Immature natural killer cell (primary cell): ENCODE measurements around the gene SEMA3C. TPM values are rescaled to one million over a fixed set of nuclear protein-coding genes. Genes with fewer than 3 reads are reported as not detected.

Experiments
- DNase-seq, 3 donors: peaks; one replicate each; pipeline ENCODE4 v3.0.0; 2022; ENCODE audit warnings: mixed read lengths in 1 of 3
- H3K27ac Mint-ChIP-seq, 6 donors: one replicate each; pipeline ENCODE4 v1.8.0; 2020; ENCODE audit warnings: mixed read lengths in 6 of 6, mild to moderate bottlenecking in 5 of 6, inconsistent platforms in 4 of 6, moderate library complexity in 3 of 6
- H3K27me3 Mint-ChIP-seq, 3 donors: one replicate each; pipeline ENCODE4 v1.8.0; 2020 to 2021; ENCODE audit warnings: low read depth in 3 of 3, mild to moderate bottlenecking in 3 of 3, mixed read lengths in 3 of 3, moderate library complexity in 3 of 3, inconsistent platforms in 1 of 3
- H3K36me3 Mint-ChIP-seq, 3 donors: one replicate each; pipeline ENCODE4 v1.8.0; 2020; ENCODE audit warnings: mixed read lengths in 3 of 3, inconsistent platforms in 2 of 3, mild to moderate bottlenecking in 2 of 3
- H3K4me1 Mint-ChIP-seq, 2 donors: one replicate each; pipeline ENCODE4 v1.8.0; 2020; ENCODE audit warnings: inconsistent platforms in 2 of 2, mild to moderate bottlenecking in 2 of 2, mixed read lengths in 2 of 2, moderate library complexity in 1 of 2
- H3K4me3 Mint-ChIP-seq, 5 donors: one replicate each; pipeline ENCODE4 v1.8.0; 2020; ENCODE audit warnings: mild to moderate bottlenecking in 5 of 5, mixed read lengths in 5 of 5, inconsistent platforms in 3 of 5, moderate library complexity in 3 of 5
- H3K9me3 Mint-ChIP-seq, 6 donors: one replicate each; pipeline ENCODE4 v1.8.0; 2020; ENCODE audit warnings: mild to moderate bottlenecking in 6 of 6, mixed read lengths in 6 of 6, inconsistent platforms in 4 of 6, moderate library complexity in 3 of 6
- polyA plus RNA-seq, 3 donors: library from polyadenylated mRNA; unstranded; fragments of 300-500 nt; fragmentation: Illumina TruSeq; gene quantifications; one replicate each; pipeline ENCODE4 v1.2.3, GENCODE V29; 2021

SEMA3C gene
- polyA plus RNA-seq, 3 donors from 2014 or later = 0.18 to 0.53 TPM; not detected in 1

- peaks cover 0 to 3% (median 3%) of the 10 kb centered on the region in 3 donors for H3K27me3 Mint-ChIP-seq
- H3K4me1 Mint-ChIP-seq = peaks cover 9 to 19% of the 10 kb centered on the region in 2 donors
- DNase-seq = no peak
- H3K9me3 Mint-ChIP-seq = peaks cover 0 to 19% (median 0%) of the 10 kb centered on the region in 6 donors
- no peaks in the 10 kb centered on the region for H3K36me3 Mint-ChIP-seq
- H3K27ac Mint-ChIP-seq = no peak overlapping the region
- no peak overlapping the region for H3K4me3 Mint-ChIP-seq
Measured at GRCh38 chr7:80870813-80871212, 48.0 kb downstream of the SEMA3C start.

- peak overlapping the region in 1 of 5 donors; percentile 3 for H3K4me3 Mint-ChIP-seq
- no peaks in the 10 kb centered on the region for H3K36me3 Mint-ChIP-seq
- H3K27me3 Mint-ChIP-seq = peaks cover 0 to 3% (median 2%) of the 10 kb centered on the region in 3 donors
- H3K27ac Mint-ChIP-seq = no peak overlapping the region
- peaks cover 0 to 19% (median 0%) of the 10 kb centered on the region in 6 donors for H3K9me3 Mint-ChIP-seq
- DNase-seq = no peak
- H3K4me1 Mint-ChIP-seq = peaks cover 2 to 11% of the 10 kb centered on the region in 2 donors
Measured at GRCh38 chr7:80869821-80870751, 48.8 kb downstream of the SEMA3C start.

- Mint-ChIP-seq H3K36me3 (no peaks in the 10 kb centered on the region), H3K27me3 (peaks cover 0 to 3% (median 2%) of the 10 kb centered on the region in 3 donors), H3K4me1 (peaks cover 0 to 10% of the 10 kb centered on the region in 2 donors), H3K27ac (no peak overlapping the region), H3K4me3 (no peak overlapping the region), H3K9me3 (peaks cover 0 to 19% (median 0%) of the 10 kb centered on the region in 6 donors)
- no peak for DNase-seq
Measured at GRCh38 chr7:80869106-80869784, 49.6 kb downstream of the SEMA3C start.

GRCh38 chr7:80868566-80868965 is 50.3 kb downstream of the SEMA3C start:
- peaks cover 0 to 3% (median 2%) of the 10 kb centered on the region in 3 donors for H3K27me3 Mint-ChIP-seq
- no peaks in the 10 kb centered on the region for H3K36me3 Mint-ChIP-seq
- H3K4me1 Mint-ChIP-seq = peaks cover 0 to 7% of the 10 kb centered on the region in 2 donors
- no peak for DNase-seq
- no peak overlapping the region for H3K4me3 Mint-ChIP-seq
- H3K27ac Mint-ChIP-seq = no peak overlapping the region
- H3K9me3 Mint-ChIP-seq = peaks cover 0 to 14% (median 1%) of the 10 kb centered on the region in 6 donors

GRCh38 chr7:80860554-80860953 is 58.3 kb downstream of the SEMA3C start:
- peaks cover 0 to 16% (median 1%) of the 10 kb centered on the region in 6 donors for H3K9me3 Mint-ChIP-seq
- no peak overlapping the region for H3K27ac Mint-ChIP-seq
- H3K4me1 Mint-ChIP-seq = no peaks in the 10 kb centered on the region
- H3K36me3 Mint-ChIP-seq = peaks cover 0 to 4% (median 0%) of the 10 kb centered on the region in 3 donors
- peaks cover 0 to 5% (median 0%) of the 10 kb centered on the region in 3 donors for H3K27me3 Mint-ChIP-seq
- no peak for DNase-seq
- no peak overlapping the region for H3K4me3 Mint-ChIP-seq

- no peak for DNase-seq
- Mint-ChIP-seq H3K36me3 (peaks cover 0 to 4% (median 0%) of the 10 kb centered on the region in 3 donors), H3K27me3 (peaks cover 0 to 5% (median 0%) of the 10 kb centered on the region in 3 donors), H3K9me3 (peaks cover 0 to 19% (median 1%) of the 10 kb centered on the region in 6 donors), H3K4me1 (no peaks in the 10 kb centered on the region), H3K27ac (no peak overlapping the region), H3K4me3 (no peak overlapping the region)
Measured at GRCh38 chr7:80859272-80859970, 59.4 kb downstream of the SEMA3C start.

- no peak overlapping the region for H3K4me3 Mint-ChIP-seq
- H3K9me3 Mint-ChIP-seq = peaks cover 0 to 27% (median 0%) of the 10 kb centered on the region in 6 donors
- no peaks in the 10 kb centered on the region for H3K4me1 Mint-ChIP-seq
- H3K27ac Mint-ChIP-seq = no peak overlapping the region
- H3K36me3 Mint-ChIP-seq = peaks cover 0 to 4% (median 0%) of the 10 kb centered on the region in 3 donors
- peaks cover 0 to 5% (median 0%) of the 10 kb centered on the region in 3 donors for H3K27me3 Mint-ChIP-seq
- no peak for DNase-seq
Measured at GRCh38 chr7:80858141-80858903, 60.5 kb downstream of the SEMA3C start.

- Mint-ChIP-seq H3K4me1 (no peaks in the 10 kb centered on the region), H3K9me3 (peaks cover 0 to 27% (median 0%) of the 10 kb centered on the region in 6 donors), H3K4me3 (no peak overlapping the region), H3K27me3 (peaks cover 0 to 5% (median 0%) of the 10 kb centered on the region in 3 donors), H3K36me3 (peaks cover 0 to 4% (median 0%) of the 10 kb centered on the region in 3 donors), H3K27ac (no peak overlapping the region)
- no peak for DNase-seq
Measured at GRCh38 chr7:80856769-80857168, 62.1 kb downstream of the SEMA3C start.

- H3K27me3 Mint-ChIP-seq = peaks cover 0 to 5% (median 2%) of the 10 kb centered on the region in 3 donors
- no peak overlapping the region for H3K4me3 Mint-ChIP-seq
- no peak for DNase-seq
- H3K27ac Mint-ChIP-seq = no peak overlapping the region
- H3K9me3 Mint-ChIP-seq = peaks cover 0 to 25% (median 1%) of the 10 kb centered on the region in 6 donors
- H3K4me1 Mint-ChIP-seq = peaks cover 0 to 3% of the 10 kb centered on the region in 2 donors
- peaks cover 0 to 3% (median 0%) of the 10 kb centered on the region in 3 donors for H3K36me3 Mint-ChIP-seq
Measured at GRCh38 chr7:80851896-80852476, 66.9 kb downstream of the SEMA3C start.

GRCh38 chr7:80848841-80849240 is 70.0 kb downstream of the SEMA3C start:
- Mint-ChIP-seq H3K9me3 (peaks cover 0 to 18% (median 2%) of the 10 kb centered on the region in 6 donors), H3K36me3 (peaks cover 0 to 4% (median 0%) of the 10 kb centered on the region in 3 donors), H3K4me3 (no peak overlapping the region), H3K4me1 (peaks cover 10 to 22% of the 10 kb centered on the region in 2 donors), H3K27ac (no peak overlapping the region), H3K27me3 (peaks cover 0 to 2% (median 2%) of the 10 kb centered on the region in 3 donors)
- DNase-seq = no peak

GRCh38 chr7:80847895-80848294 is 71.0 kb downstream of the SEMA3C start:
- peaks cover 0 to 2% (median 2%) of the 10 kb centered on the region in 3 donors for H3K27me3 Mint-ChIP-seq
- DNase-seq = no peak
- H3K4me1 Mint-ChIP-seq = peaks cover 10 to 22% of the 10 kb centered on the region in 2 donors
- H3K4me3 Mint-ChIP-seq = no peak overlapping the region
- H3K36me3 Mint-ChIP-seq = peaks cover 0 to 4% (median 0%) of the 10 kb centered on the region in 3 donors
- H3K9me3 Mint-ChIP-seq = peaks cover 0 to 12% (median 2%) of the 10 kb centered on the region in 6 donors
- H3K27ac Mint-ChIP-seq = no peak overlapping the region

GRCh38 chr7:80847027-80847426 is 71.8 kb downstream of the SEMA3C start:
- Mint-ChIP-seq H3K4me3 (no peak overlapping the region), H3K36me3 (peaks cover 0 to 4% (median 0%) of the 10 kb centered on the region in 3 donors), H3K27me3 (peaks cover 0 to 2% (median 2%) of the 10 kb centered on the region in 3 donors), H3K27ac (no peak overlapping the region), H3K4me1 (peaks cover 10 to 22% of the 10 kb centered on the region in 2 donors), H3K9me3 (peaks cover 0 to 12% (median 2%) of the 10 kb centered on the region in 6 donors)
- no peak for DNase-seq
